Measurements from ENCODE around the gene OTULINL.

Gene OTULINL

DNA sequence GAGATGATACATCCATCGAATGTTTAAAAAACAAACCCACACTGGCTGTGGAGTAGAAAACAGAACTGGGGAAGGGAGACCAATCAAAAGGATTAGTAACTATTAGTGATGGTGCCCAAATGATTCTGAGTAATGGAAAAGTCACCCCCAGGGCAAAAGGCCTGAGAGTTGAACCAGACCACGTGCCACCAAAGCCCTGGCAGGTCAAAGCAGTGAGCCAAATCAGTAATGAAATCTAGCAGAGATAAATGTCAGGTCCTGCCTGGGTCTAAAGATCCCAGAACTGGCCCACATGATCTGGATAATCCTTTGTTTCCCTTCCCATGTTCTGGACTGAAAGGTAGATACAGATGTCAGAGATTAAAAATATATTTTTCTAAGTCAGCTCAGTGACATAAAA is 9.4 kb downstream of the OTULINL start:
- H3K4me3 ChIP-seq (ENCODE audit: low read depth, low read length), result no peak overlapping the region
- TF ChIP-seq, protein P1, sequence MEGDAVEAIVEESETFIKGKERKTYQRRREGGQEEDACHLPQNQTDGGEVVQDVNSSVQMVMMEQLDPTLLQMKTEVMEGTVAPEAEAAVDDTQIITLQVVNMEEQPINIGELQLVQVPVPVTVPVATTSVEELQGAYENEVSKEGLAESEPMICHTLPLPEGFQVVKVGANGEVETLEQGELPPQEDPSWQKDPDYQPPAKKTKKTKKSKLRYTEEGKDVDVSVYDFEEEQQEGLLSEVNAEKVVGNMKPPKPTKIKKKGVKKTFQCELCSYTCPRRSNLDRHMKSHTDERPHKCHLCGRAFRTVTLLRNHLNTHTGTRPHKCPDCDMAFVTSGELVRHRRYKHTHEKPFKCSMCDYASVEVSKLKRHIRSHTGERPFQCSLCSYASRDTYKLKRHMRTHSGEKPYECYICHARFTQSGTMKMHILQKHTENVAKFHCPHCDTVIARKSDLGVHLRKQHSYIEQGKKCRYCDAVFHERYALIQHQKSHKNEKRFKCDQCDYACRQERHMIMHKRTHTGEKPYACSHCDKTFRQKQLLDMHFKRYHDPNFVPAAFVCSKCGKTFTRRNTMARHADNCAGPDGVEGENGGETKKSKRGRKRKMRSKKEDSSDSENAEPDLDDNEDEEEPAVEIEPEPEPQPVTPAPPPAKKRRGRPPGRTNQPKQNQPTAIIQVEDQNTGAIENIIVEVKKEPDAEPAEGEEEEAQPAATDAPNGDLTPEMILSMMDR (IDR thresholded peaks at IDR 0.05; ENCODE audit: low read depth, low read length, missing control alignments), result no peak
- no peak for DNase-seq (ENCODE audit: low read depth)

DNA sequence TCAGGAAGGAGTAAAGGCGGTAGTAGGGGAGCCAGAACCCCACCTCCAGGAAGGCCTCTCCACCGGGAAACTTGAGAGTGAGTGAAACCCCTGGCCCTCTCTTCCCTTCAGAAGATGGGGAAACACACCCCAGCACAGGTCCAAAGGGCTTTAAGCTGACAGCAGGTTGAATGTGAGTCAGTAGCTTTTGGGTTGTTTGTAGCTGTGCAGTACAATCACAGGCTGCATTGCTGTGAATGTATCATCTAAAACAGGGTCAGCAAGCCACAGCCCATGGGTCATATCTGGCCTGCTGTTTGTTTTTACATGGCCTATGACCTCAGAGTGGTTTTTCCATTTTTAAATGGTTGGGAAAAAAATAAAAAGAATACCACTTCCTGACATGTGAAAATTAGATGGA is 10.0 kb downstream of the OTULINL start:
- no peak overlapping the region for H3K4me3 ChIP-seq (ENCODE audit: low read depth, low read length)
- TF ChIP-seq, protein P1 (IDR thresholded peaks at IDR 0.05; ENCODE audit: low read depth, low read length, missing control alignments), result no peak
- no peak for DNase-seq (ENCODE audit: low read depth)

DNA sequence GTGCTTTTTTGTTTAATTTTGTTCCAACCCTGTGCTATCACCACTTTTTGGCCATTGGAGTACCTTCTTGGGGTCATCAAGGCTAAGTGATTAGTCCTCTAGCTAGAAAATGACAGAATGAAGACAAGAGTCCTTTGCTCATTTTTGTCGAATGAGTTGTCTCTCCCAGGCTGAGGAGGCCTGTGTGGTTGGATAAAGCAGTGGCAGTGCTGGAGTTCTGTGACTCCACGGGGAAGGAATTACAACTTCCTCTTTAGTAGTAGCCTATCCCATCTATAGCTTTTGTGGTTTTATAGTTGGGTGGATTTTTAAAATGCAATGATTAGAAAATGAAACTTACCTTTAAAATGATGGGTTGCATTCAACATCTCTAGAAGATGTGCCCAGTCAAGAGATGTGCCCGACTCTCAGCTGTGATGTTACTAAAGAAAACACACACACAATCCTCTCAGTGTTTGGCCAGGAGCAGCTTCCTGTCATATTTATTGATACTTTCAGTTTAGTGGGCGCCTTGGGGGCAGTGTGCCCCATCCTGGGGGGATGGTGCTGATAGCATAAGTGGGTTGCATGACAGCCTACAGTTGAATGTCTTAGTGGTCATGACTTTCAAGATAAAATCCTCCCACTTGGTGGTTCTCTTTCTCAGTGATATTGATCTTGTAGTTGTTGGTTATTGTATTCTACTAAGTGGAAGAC is 11.9 kb downstream of the OTULINL start:
- no peak overlapping the region for H3K4me3 ChIP-seq (ENCODE audit: low read depth, low read length)
- TF ChIP-seq, protein P1 (IDR thresholded peaks at IDR 0.05; ENCODE audit: low read depth, low read length, missing control alignments), result no peak
- no peak for DNase-seq (ENCODE audit: low read depth)

DNA sequence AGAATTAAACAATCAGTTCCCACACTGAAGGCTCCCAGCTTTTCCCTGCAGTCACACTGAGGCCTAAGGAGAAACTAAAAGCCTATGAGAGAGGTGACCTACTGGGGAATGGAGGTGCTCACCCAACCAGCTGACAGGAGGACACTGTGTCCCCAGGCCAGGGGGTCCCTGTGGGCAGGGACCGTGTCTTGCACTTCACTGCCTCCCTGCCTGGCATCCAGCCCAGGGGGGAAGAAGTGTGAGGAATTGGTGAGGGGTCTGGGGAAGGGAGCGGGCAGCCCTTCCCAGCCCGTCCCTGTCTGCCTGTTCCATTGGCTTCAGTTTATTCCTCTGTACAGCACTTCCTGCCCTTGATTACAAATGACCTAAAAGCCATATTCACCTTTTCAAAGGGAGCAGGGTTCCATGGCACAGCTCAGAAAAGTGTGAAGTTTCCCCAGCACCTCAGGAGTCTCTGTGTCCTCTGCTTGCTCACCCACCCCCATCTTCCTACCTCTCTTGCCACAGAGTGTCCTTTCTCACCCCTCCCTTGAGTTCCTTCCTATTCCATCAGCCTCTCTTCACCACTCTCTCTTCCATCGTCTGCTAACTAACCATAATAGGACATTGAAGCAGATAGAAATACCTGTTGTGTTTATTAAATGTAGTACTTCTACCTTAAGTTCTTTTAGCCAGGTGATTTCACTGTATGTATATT is 12.9 kb downstream of the OTULINL start:
- DNase-seq (ENCODE audit: low read depth), result no peak
- no peak overlapping the region for H3K4me3 ChIP-seq (ENCODE audit: low read depth, low read length)
- TF ChIP-seq, protein P1 (IDR thresholded peaks at IDR 0.05; ENCODE audit: low read depth, low read length, missing control alignments), result no peak

DNA sequence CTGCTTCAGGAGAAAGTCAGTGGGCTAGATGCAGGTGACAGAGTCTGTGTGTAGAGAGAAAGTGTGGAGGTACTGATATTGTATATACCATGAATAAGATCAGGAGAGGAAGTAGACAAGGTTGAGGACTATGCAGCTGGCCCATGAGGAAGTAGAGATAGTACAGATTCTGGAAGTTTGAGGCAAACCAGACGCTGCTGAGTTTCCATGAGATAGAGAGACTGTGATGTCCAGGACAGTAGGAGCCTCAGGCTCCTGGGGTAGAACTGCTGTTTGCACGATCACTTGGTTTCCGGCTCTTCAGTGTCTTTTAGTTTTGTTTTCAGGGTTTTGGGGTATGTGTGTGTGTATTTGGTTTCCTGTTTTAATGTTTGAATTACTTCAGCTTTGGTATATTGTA is 13.6 kb downstream of the OTULINL start:
- TF ChIP-seq, protein P1 (IDR thresholded peaks at IDR 0.05; ENCODE audit: low read depth, low read length, missing control alignments), result no peak
- H3K4me3 ChIP-seq (ENCODE audit: low read depth, low read length), result no peak overlapping the region

DNA sequence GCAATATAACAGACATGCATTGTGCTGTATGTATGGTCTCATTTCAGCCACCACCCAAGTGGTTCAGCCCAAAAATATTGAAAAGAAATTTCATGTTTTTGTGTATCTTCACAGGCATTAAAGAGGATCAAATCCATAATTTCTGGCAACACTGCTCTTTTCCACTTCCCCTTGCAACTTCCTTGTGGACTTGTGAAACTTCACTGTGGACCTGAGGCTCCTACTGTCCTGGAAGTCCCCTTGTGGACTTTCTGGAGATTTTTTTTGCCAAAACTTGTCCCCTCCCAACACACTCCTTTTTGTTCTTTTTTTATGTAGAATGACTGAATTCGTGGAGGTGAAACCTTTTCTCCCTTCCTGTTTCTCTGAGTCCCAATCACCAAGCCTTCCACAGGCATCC is 14.3 kb downstream of the OTULINL start:
- TF ChIP-seq, protein P1 (IDR thresholded peaks at IDR 0.05; ENCODE audit: low read depth, low read length, missing control alignments), result no peak
- no peak for DNase-seq (ENCODE audit: low read depth)
- no peak overlapping the region for H3K4me3 ChIP-seq (ENCODE audit: low read depth, low read length)

More for the DNA sequence above, 13.6 kb downstream of the OTULINL start:
- DNase-seq (ENCODE audit: low read depth), result peak; percentile 59

Data from GM12864 (cell line).